ENCODE data around the gene SIPA1L3. TPM values are rescaled to one million over a fixed set of nuclear protein-coding genes. Genes with fewer than 3 reads are reported as not detected.
A peak's percentile ranks its signal among the peaks of the same experiment; 100 is the strongest.

SIPA1L3 gene
- total RNA-seq, 1 experiment from 2014 or later = 125 TPM

- no peaks in the 10 kb centered on the region for H3K9me3 Mint-ChIP-seq (ENCODE audit: unreplicated experiment)
Observed at GRCh38 chr19:37998801-37999308, 91.8 kb downstream of the SIPA1L3 start.

GRCh38 chr19:37999309-38000213 lies 92.6 kb downstream of the SIPA1L3 start:
- no TSS peak for BruUV-seq (replicated peaks)
- H3K27ac Mint-ChIP-seq (ENCODE audit: unreplicated experiment) = peak overlapping the region; percentile 63
- CTCF ChIA-PET = interaction anchor here (0.5 kb wide), 1 partner anchor 15 kb away, joined by 3 read pairs; no protein-coding TSS in a partner anchor

More at GRCh38 chr19:37998801-37999308, 91.8 kb downstream of the SIPA1L3 start:
- TF ChIP-seq CTCF (IDR thresholded peaks at IDR 0.05; ENCODE audit: insufficient read depth in 1 of 2, low read depth in 1 of 2, low read length in 1 of 2, severe bottlenecking in 1 of 2, unreplicated experiment in 1 of 2) = no peak
- no peak for DNase-seq
- no peaks in the 10 kb centered on the region for H3K9me3 ChIP-seq
- Mint-ChIP-seq H3K4me3 (ENCODE audit: unreplicated experiment) (no peak overlapping the region), H3K4me1 (ENCODE audit: low read depth, unreplicated experiment) (peaks cover 17% of the 10 kb centered on the region), H3K36me3 (ENCODE audit: insufficient read depth, unreplicated experiment) (peaks cover 51% of the 10 kb centered on the region), H3K27ac (ENCODE audit: unreplicated experiment) (no peak overlapping the region), H3K27me3 (ENCODE audit: insufficient read depth, unreplicated experiment) (no peaks in the 10 kb centered on the region)
- intact Hi-C loops (cut with micrococcal nuclease; ENCODE audit: unreplicated experiment) = no loop called here
- ChIA-PET POLR2A (no interaction called here), CTCF (no interaction called here)
- no peak overlapping the region for H3K4me3 ChIP-seq (ENCODE audit: low read depth, low read length)
- BruUV-seq (replicated peaks) = no TSS peak
- H3K36me3 ChIP-seq (ENCODE audit: control insufficient read depth, insufficient read depth, low read length) = peaks cover 2% of the 10 kb centered on the region
- H3K4me1 ChIP-seq = no peaks in the 10 kb centered on the region
- H3K27me3 ChIP-seq (replicated peaks; ENCODE audit: control insufficient read depth, insufficient read depth, low read length) = no peaks in the 10 kb centered on the region

More at GRCh38 chr19:37999309-38000213, 92.6 kb downstream of the SIPA1L3 start:
- Mint-ChIP-seq H3K9me3 (ENCODE audit: unreplicated experiment) (no peaks in the 10 kb centered on the region), H3K36me3 (ENCODE audit: insufficient read depth, unreplicated experiment) (peaks cover 44% of the 10 kb centered on the region), H3K4me1 (ENCODE audit: low read depth, unreplicated experiment) (peaks cover 17% of the 10 kb centered on the region), H3K4me3 (ENCODE audit: unreplicated experiment) (no peak overlapping the region), H3K27me3 (ENCODE audit: insufficient read depth, unreplicated experiment) (no peaks in the 10 kb centered on the region)
- TF ChIP-seq CTCF (IDR thresholded peaks at IDR 0.05; ENCODE audit: insufficient read depth in 1 of 2, low read depth in 1 of 2, low read length in 1 of 2, severe bottlenecking in 1 of 2, unreplicated experiment in 1 of 2) = no peak
- no peak for DNase-seq
- intact Hi-C loops (cut with micrococcal nuclease; ENCODE audit: unreplicated experiment) = no loop called here
- Histone ChIP-seq H3K4me3 (ENCODE audit: low read depth, low read length) (no peak overlapping the region), H3K4me1 (peaks cover 6% of the 10 kb centered on the region), H3K27me3 (replicated peaks; ENCODE audit: control insufficient read depth, insufficient read depth, low read length) (no peaks in the 10 kb centered on the region), H3K36me3 (ENCODE audit: control insufficient read depth, insufficient read depth, low read length) (peaks cover under 1% of the 10 kb centered on the region), H3K9me3 (no peaks in the 10 kb centered on the region)
- POLR2A ChIA-PET = no interaction called here
